GM23338 (cell line): ENCODE results near the gene ZFHX2. TPM values are rescaled to one million over a fixed set of nuclear protein-coding genes. Genes with fewer than 3 reads are reported as not detected.
A peak's percentile ranks its signal among the peaks of the same experiment; 100 is the strongest.

Source experiments
- ATAC-seq: fragments of 200-7000 bp; cut with Tn5 transposase; 3 replicates; pipeline ENCODE4 v1.9.1; 2020
- DNase-seq: peaks from one replicate; pipeline ENCODE4 v3.0.0-alpha.2; 2015; ENCODE audit warnings: low spot score
- H2AFZ ChIP-seq: fragments of 200-600 bp; sonication (generic); 2 replicates; pipeline ENCODE4 v1.8.0; 2016; ENCODE audit warnings: antibody characterized with exemption, mild to moderate bottlenecking, moderate library complexity
- H3F3A ChIP-seq: fragments of 200-600 bp; sonication (generic); replicated peaks from 2 replicates; pipeline ENCODE4 v1.8.0; 2017; ENCODE audit warnings: antibody characterized with exemption, mixed run types, low read depth
- H3K27ac ChIP-seq: fragments of 200-600 bp; sonication (generic); 2 replicates; pipeline ENCODE4 v1.6.1; 2016; ENCODE audit warnings: low read depth
- H3K27me3 ChIP-seq: fragments of 200-600 bp; sonication (generic); 2 replicates; pipeline ENCODE4 v1.8.0; 2016; ENCODE audit warnings: mild to moderate bottlenecking, mixed run types, moderate library complexity; ENCODE audit not compliant: insufficient read depth
- H3K36me3 ChIP-seq: fragments of 200-600 bp; sonication (generic); 2 replicates; pipeline ENCODE4 v1.8.0; 2016; ENCODE audit warnings: mild to moderate bottlenecking; ENCODE audit not compliant: insufficient read depth
- H3K4me1 ChIP-seq: fragments of 200-600 bp; sonication (generic); 2 replicates; pipeline ENCODE4 v1.8.0; 2016; ENCODE audit warnings: mild to moderate bottlenecking, moderate library complexity; ENCODE audit not compliant: insufficient read depth
- H3K4me2 ChIP-seq: fragments of 200-600 bp; sonication (generic); 2 replicates; pipeline ENCODE4 v1.7.1; 2017; ENCODE audit warnings: mixed run types
- H3K4me3 ChIP-seq: fragments of 200-600 bp; sonication (generic); 2 replicates; pipeline ENCODE4 v1.6.1; 2016; ENCODE audit warnings: mixed run types
- H3K79me2 ChIP-seq: fragments of 200-600 bp; sonication (generic); replicated peaks from 2 replicates; pipeline ENCODE4 v1.8.0; 2017; ENCODE audit warnings: mild to moderate bottlenecking; ENCODE audit not compliant: insufficient read depth
- H3K9me2 ChIP-seq: fragments of 200-600 bp; sonication (generic); 2 replicates; pipeline ENCODE4 v1.8.0; 2017; ENCODE audit not compliant: insufficient read depth
- H4K20me1 ChIP-seq: fragments of 200-600 bp; sonication (generic); replicated peaks from 2 replicates; pipeline ENCODE4 v1.8.0; 2017; ENCODE audit warnings: mild to moderate bottlenecking; ENCODE audit not compliant: insufficient read depth
- H3K27ac Mint-ChIP-seq: 2 replicates; pipeline ENCODE4 v1.8.0; 2020; ENCODE audit warnings: inconsistent platforms, mild to moderate bottlenecking, moderate library complexity, mixed read lengths
- H3K27me3 Mint-ChIP-seq: 3 replicates; pipeline ENCODE4 v1.8.0; 2022; ENCODE audit warnings: low read depth, mild to moderate bottlenecking, moderate library complexity, mixed read lengths, inconsistent platforms; ENCODE audit not compliant: insufficient read depth, poor library complexity
- H3K36me3 Mint-ChIP-seq: 3 replicates; pipeline ENCODE4 v1.8.0; 2021; ENCODE audit warnings: low read depth, mild to moderate bottlenecking, inconsistent platforms, moderate library complexity, mixed read lengths
- H3K4me1 Mint-ChIP-seq: 3 replicates; pipeline ENCODE4 v1.8.0; 2020; ENCODE audit warnings: mild to moderate bottlenecking, inconsistent platforms, mixed read lengths
- H3K4me3 Mint-ChIP-seq: 3 replicates; pipeline ENCODE4 v1.8.0; 2021; ENCODE audit warnings: moderate library complexity, mild to moderate bottlenecking, inconsistent platforms, mixed read lengths
- H3K9me3 Mint-ChIP-seq: 3 replicates; pipeline ENCODE4 v1.8.0; 2020; ENCODE audit warnings: moderate library complexity, mild to moderate bottlenecking, inconsistent platforms, mixed read lengths
- CREB1 ChIP-seq: fragments of 250-450 bp; sonication (Bioruptor Pico); IDR thresholded peaks from 2 replicates; pipeline ENCODE4 v1.5.0; 2020; ENCODE audit warnings: low read depth, mild to moderate bottlenecking, moderate library complexity
- EZH2 ChIP-seq: fragments of 200-600 bp; sonication (generic); IDR thresholded peaks from one replicate; pipeline ENCODE4 v1.8.0; 2017; ENCODE audit warnings: antibody characterized with exemption, mild to moderate bottlenecking, low read depth; ENCODE audit not compliant: unreplicated experiment
- JUNB ChIP-seq: IDR thresholded peaks from one replicate; pipeline ENCODE4 v1.6.1; 2016; ENCODE audit warnings: antibody characterized with exemption; ENCODE audit not compliant: unreplicated experiment
- POLR2AphosphoS5 ChIP-seq: IDR thresholded peaks from 2 replicates; pipeline ENCODE4 v1.6.1; 2016; ENCODE audit warnings: antibody characterized with exemption, low read depth
- REST ChIP-seq: IDR thresholded peaks from one replicate; pipeline ENCODE4 v1.6.1; 2018; ENCODE audit warnings: antibody characterized with exemption; ENCODE audit not compliant: unreplicated experiment
- STAT1 ChIP-seq: IDR thresholded peaks from one replicate; pipeline ENCODE4 v1.6.1; 2016; ENCODE audit warnings: antibody characterized with exemption; ENCODE audit not compliant: unreplicated experiment
- ZNF331 ChIP-seq: fragments of 250-450 bp; sonication (Bioruptor Pico); IDR thresholded peaks from 2 replicates; pipeline ENCODE4 v1.5.0; 2020; ENCODE audit warnings: low read depth, mild to moderate bottlenecking, moderate library complexity
- polyA plus RNA-seq: library from polyadenylated mRNA; unstranded; fragments of >200 nt; fragmentation: Nextera tagmentation; extraction: Ambion mirVana; gene quantifications from 2 replicates; pipeline ENCODE4 v1.2.1, GENCODE V29; 2016
- total RNA-seq: library from RNA; depleted of rRNA; stranded (reverse); fragments of >200 nt; shearing (Covaris generic); gene quantifications from 2 replicates; pipeline ENCODE4 v1.2.3, GENCODE V29; 2014
- TF ChIP-seq, protein P1 (sequence below): IDR thresholded peaks from 2 replicates; pipeline ENCODE4 v1.6.1; 2016; ENCODE audit warnings: antibody characterized with exemption

Gene ZFHX2
- total and polyA plus RNA-seq, 2 experiments from 2014 or later = 11.6 to 18.5 TPM

DNA sequence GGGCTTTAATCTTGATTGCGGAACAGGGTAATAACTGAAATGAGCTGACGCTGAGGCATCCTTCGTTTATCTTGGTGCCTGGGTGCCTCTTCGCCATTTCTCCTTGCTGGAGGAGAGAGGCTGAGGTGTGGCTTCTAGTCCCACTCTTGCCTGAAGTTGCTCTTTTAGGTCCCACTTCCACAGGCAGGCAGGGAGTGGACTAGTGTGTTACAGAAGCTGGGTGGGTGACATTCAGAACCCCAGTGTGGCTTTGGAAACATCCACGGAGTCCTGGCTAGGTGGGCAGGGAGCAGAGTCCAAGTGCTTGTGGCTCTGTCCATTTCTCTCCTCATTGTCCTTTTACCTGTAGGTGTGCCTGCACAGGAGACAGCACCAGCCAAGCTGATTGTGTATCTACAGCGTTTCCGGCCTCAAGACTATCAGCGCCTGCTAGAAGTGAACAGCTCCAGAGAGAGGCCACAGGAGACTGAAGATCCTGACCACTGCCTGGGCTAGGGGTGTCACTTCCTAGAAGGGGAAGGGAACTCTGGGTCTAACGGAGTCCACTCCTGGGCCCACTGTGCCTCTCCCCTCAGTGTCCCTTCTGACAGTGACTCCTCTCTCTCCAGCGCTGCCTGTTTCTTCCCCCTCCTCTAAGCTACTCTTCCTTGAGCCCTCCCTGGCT is 6.9 kb upstream of the ZFHX2 start:
- ATAC-seq = no peak
- no peaks in the 10 kb centered on the region; the same call in 1 of the 2 replicates for H3K36me3 ChIP-seq
- H3K27ac Mint-ChIP-seq = peak overlapping the region; percentile 87
- no peaks in the 10 kb centered on the region for H3K9me2 ChIP-seq
- H3K27me3 Mint-ChIP-seq = peaks cover 21% of the 10 kb centered on the region
- H3F3A ChIP-seq = peaks cover 13% of the 10 kb centered on the region; the same call in 1 of the 2 replicates
- peak overlapping the region; percentile 53; the same call in 1 of the 2 replicates for H3K4me2 ChIP-seq
- peaks cover 19% of the 10 kb centered on the region for H3K79me2 ChIP-seq
- no peak overlapping the region for H2AFZ ChIP-seq
- peaks cover 47% of the 10 kb centered on the region for H3K36me3 Mint-ChIP-seq
- peaks cover 38% of the 10 kb centered on the region for H3K4me1 ChIP-seq
- H3K4me3 ChIP-seq = no peak overlapping the region
- TF ChIP-seq, protein P1, sequence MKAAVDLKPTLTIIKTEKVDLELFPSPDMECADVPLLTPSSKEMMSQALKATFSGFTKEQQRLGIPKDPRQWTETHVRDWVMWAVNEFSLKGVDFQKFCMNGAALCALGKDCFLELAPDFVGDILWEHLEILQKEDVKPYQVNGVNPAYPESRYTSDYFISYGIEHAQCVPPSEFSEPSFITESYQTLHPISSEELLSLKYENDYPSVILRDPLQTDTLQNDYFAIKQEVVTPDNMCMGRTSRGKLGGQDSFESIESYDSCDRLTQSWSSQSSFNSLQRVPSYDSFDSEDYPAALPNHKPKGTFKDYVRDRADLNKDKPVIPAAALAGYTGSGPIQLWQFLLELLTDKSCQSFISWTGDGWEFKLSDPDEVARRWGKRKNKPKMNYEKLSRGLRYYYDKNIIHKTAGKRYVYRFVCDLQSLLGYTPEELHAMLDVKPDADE = no peak
- TF ChIP-seq CREB1 = no peak
- no peaks in the 10 kb centered on the region for H3K9me3 Mint-ChIP-seq
- no peak overlapping the region; the same call in 2 of the 3 replicates for H3K4me3 Mint-ChIP-seq
- peaks cover 47% of the 10 kb centered on the region for H3K4me1 Mint-ChIP-seq
- H4K20me1 ChIP-seq = no peaks in the 10 kb centered on the region; the same call in 1 of the 2 replicates
- DNase-seq = no peak
- H3K27ac ChIP-seq = peak overlapping the region; percentile 99
- no peaks in the 10 kb centered on the region for H3K27me3 ChIP-seq

DNA sequence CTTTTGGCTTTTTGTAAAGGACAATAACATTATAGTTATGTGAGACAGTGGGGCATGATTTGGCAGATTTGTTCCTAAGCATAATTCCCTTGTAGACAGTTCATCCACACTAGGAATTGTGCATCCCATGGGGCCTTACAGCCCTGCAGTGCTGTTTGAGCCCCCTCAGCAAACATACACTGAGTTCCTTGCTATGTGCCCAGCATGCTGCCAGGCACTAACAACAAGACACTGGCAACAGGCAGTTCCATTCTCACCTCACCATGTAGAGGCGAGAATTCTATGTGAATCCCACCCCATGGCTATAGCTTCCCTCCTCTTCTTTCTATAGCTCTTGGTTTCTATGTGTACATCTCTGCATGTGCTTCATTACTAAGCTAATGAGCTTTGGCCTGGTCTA is 6.4 kb upstream of the ZFHX2 start:
- DNase-seq (no peak), ATAC-seq (no peak)
- peaks cover 47% of the 10 kb centered on the region for H3K4me1 Mint-ChIP-seq
- Histone ChIP-seq H3K4me1 (peaks cover 38% of the 10 kb centered on the region), H3K4me3 (no peak overlapping the region), H3K27ac (peak overlapping the region; percentile 99; the same call in 1 of the 2 replicates), H3K36me3 (no peaks in the 10 kb centered on the region; the same call in 1 of the 2 replicates), H3K9me2 (no peaks in the 10 kb centered on the region), H3K27me3 (no peaks in the 10 kb centered on the region), H3F3A (peaks cover 13% of the 10 kb centered on the region; the same call in 1 of the 2 replicates), H2AFZ (no peak overlapping the region), H3K4me2 (0 out of 2 replicates have a peak overlapping the region, but pooled peaks have one; percentile 95), H3K79me2 (peaks cover 19% of the 10 kb centered on the region), H4K20me1 (no peaks in the 10 kb centered on the region; the same call in 1 of the 2 replicates)
- no peaks in the 10 kb centered on the region for H3K9me3 Mint-ChIP-seq
- H3K36me3 Mint-ChIP-seq = peaks cover 43% of the 10 kb centered on the region
- H3K27ac Mint-ChIP-seq = no peak overlapping the region; the same call in 1 of the 2 replicates
- peak overlapping the region; percentile 63; the same call in 1 of the 3 replicates for H3K4me3 Mint-ChIP-seq
- peaks cover 21% of the 10 kb centered on the region for H3K27me3 Mint-ChIP-seq
- TF ChIP-seq ZNF331 (no peak), JUNB (no peak), POLR2AphosphoS5 (no peak), EZH2 (no peak), CREB1 (no peak), STAT1 (no peak), REST (no peak)
- TF ChIP-seq, protein P1 = no peak
